Inferior parietal cortex (tissue), 1 donor: ENCODE results near the gene PIP4P1.
A peak's percentile ranks its signal among the peaks of the same experiment; 100 is the strongest.
"Not testable (repeated sequence)": the region's sequence is repeated elsewhere in the genome, so short reads cannot be mapped to it uniquely, and the experiment has no call there.

Experiments
- DNase-seq: peaks from one replicate; pipeline ENCODE4 v3.0.0-alpha.2; 2016; ENCODE audit errors: extremely low spot score

The PIP4P1 gene

GRCh38 chr14:20476776-20477175, 15.5 kb upstream of the PIP4P1 start:
- DNase-seq: no peak

GRCh38 chr14:20472536-20473169, 11.4 kb upstream of the PIP4P1 start:
- no peak for DNase-seq

GRCh38 chr14:20470603-20470901, 9.3 kb upstream of the PIP4P1 start:
- no peak for DNase-seq

- DNase-seq: peak; percentile 39
Observed at GRCh38 chr14:20469890-20470602, 8.8 kb upstream of the PIP4P1 start.

GRCh38 chr14:20469242-20469889, 8.1 kb upstream of the PIP4P1 start, which contains the start of gene PNP:
TSS of gene PNP (plus strand) at chr14:20469406. CDS start at chr14:20469525, 119 bp downstream.
- DNase-seq: peak; percentile 73

- no peak for DNase-seq
Observed at GRCh38 chr14:20468764-20469241, 7.6 kb upstream of the PIP4P1 start.

GRCh38 chr14:20460458-20461224, 593 bp downstream of the PIP4P1 start:
- no peak for DNase-seq

- no peak for DNase-seq
Observed at GRCh38 chr14:20458031-20458789, 3.0 kb downstream of the PIP4P1 start.

- no peak for DNase-seq
Observed at GRCh38 chr14:20456971-20457370, 4.3 kb downstream of the PIP4P1 start.

GRCh38 chr14:20455355-20456300, 5.6 kb downstream of the PIP4P1 start:
- DNase-seq: no peak

GRCh38 chr14:20454516-20455354, 6.5 kb downstream of the PIP4P1 start, which contains the start of the genes APEX1 and OSGEP:
TSS of gene APEX1 (plus strand) at chr14:20455226. CDS start at chr14:20455646, 420 bp downstream.
TSS of gene OSGEP (minus strand) at chr14:20454812. CDS start at chr14:20454683, 129 bp downstream.
- peak; percentile 100 for DNase-seq

GRCh38 chr14:20452831-20453230, 8.4 kb downstream of the PIP4P1 start:
- not testable (repeated sequence) for DNase-seq

- DNase-seq: no peak
Observed at GRCh38 chr14:20446889-20447288, 14.3 kb downstream of the PIP4P1 start.

- DNase-seq: not testable (repeated sequence)
Observed at GRCh38 chr14:20443650-20444049, 17.6 kb downstream of the PIP4P1 start.

- no peak for DNase-seq
Observed at GRCh38 chr14:20441461-20441860, 19.8 kb downstream of the PIP4P1 start.

- no peak for DNase-seq
Observed at GRCh38 chr14:20440882-20441281, 20.4 kb downstream of the PIP4P1 start.

GRCh38 chr14:20440465-20440864, 20.8 kb downstream of the PIP4P1 start:
- no peak for DNase-seq

GRCh38 chr14:20438664-20439063, 22.6 kb downstream of the PIP4P1 start:
- no peak for DNase-seq

- no peak for DNase-seq
Observed at GRCh38 chr14:20436363-20436755, 24.9 kb downstream of the PIP4P1 start.
